GM12878 (cell line): ENCODE data around the gene CA11. TPM values are rescaled to one million over a fixed set of nuclear protein-coding genes. Genes with fewer than 3 reads are reported as not detected.

Source experiments
- ATAC-seq: fragments of 200-7000 bp; cut with Tn5 transposase; 3 replicates; pipeline ENCODE4 v1.9.1; 2020; ENCODE audit warnings: mild to moderate bottlenecking, moderate library complexity
- BruUV-seq: library from RNA; stranded (reverse); fragments of 400-500 nt; replicated peaks from 2 replicates; lab custom pipeline; 2021; lab: Mats Ljungman, UMichigan
- CTCF ChIA-PET: fragments of 300-600 bp; sonication (Branson Sonifier 250); formaldehyde crosslinking; extraction: SDS; loops from one replicate; lab custom pipeline; 2021; ENCODE audit warnings: inconsistent platforms; lab: Yijun Ruan, JAX
- POLR2A ChIA-PET: fragments of 350-600 bp; formaldehyde crosslinking; extraction: SDS; loops from one replicate; lab custom pipeline; 2021; ENCODE audit warnings: inconsistent platforms; lab: Charles Lee
- RAD21 ChIA-PET: fragments of 300-600 bp; sonication (Branson Sonifier 250); formaldehyde crosslinking; loops from one replicate; lab custom pipeline; 2023; ENCODE audit warnings: antibody characterized with exemption; ENCODE audit not compliant: unreplicated experiment; lab: Charles Lee
- SMC1A ChIA-PET: fragments of 300-600 bp; sonication (Branson Sonifier 250); formaldehyde crosslinking; loops from one replicate; lab custom pipeline; 2023; ENCODE audit not compliant: unreplicated experiment, uncharacterized antibody; lab: Charles Lee
- DNase-seq: peaks from one replicate; pipeline ENCODE4 v3.0.0-alpha.2; 2011; ENCODE audit warnings: low read depth, low spot score
- FAIRE-seq: peaks from 3 replicates; lab custom pipeline; 2011; peaks lifted over from hg19 to GRCh38; lab: Jason Lieb, UNC
- H2AFZ ChIP-seq: 2 replicates; pipeline ENCODE4 v1.6.0; 2011; ENCODE audit warnings: low read depth, low read length, control low read depth; ENCODE audit not compliant: control insufficient read depth
- H3K27ac ChIP-seq: 2 replicates; pipeline ENCODE4 v1.5.1; 2011; ENCODE audit warnings: control low read depth; ENCODE audit not compliant: control insufficient read depth, insufficient read depth
- H3K27me3 ChIP-seq, 2 experiments: replicated peaks in 1 of 2; 2 replicates each; pipeline versions ENCODE4 v1.6.0 to v1.6.1; 2011; ENCODE audit warnings: low read length in 1 of 2; ENCODE audit not compliant: control insufficient read depth in 2 of 2, insufficient read depth in 2 of 2
- H3K36me3 ChIP-seq, 2 experiments: 2 replicates each; pipeline ENCODE4 v1.5.1; 2011; ENCODE audit warnings: low read length in 1 of 2; ENCODE audit not compliant: control insufficient read depth in 2 of 2, insufficient read depth in 2 of 2
- H3K4me1 ChIP-seq: 2 replicates; pipeline ENCODE4 v1.6.1; 2011; ENCODE audit warnings: mild to moderate bottlenecking, low read length, moderate library complexity, mixed read lengths; ENCODE audit not compliant: control insufficient read depth, insufficient read depth
- H3K4me2 ChIP-seq: 2 replicates; pipeline ENCODE4 v1.6.0; 2011; ENCODE audit warnings: control low read depth; ENCODE audit not compliant: control insufficient read depth, insufficient read depth
- H3K4me3 ChIP-seq: fragments of 200-600 bp; sonication (generic); 2 replicates; pipeline ENCODE4 v1.5.1; 2016
- H3K79me2 ChIP-seq: 2 replicates; pipeline ENCODE4 v1.6.0; 2011; ENCODE audit warnings: low read length; ENCODE audit not compliant: control insufficient read depth, insufficient read depth
- H3K9ac ChIP-seq: 2 replicates; pipeline ENCODE4 v1.8.0; 2011; ENCODE audit warnings: low read length, control low read depth, mixed read lengths; ENCODE audit not compliant: control insufficient read depth, insufficient read depth
- H3K9me3 ChIP-seq: replicated peaks from 3 replicates; pipeline ENCODE4 v1.5.1; 2011; ENCODE audit warnings: mild to moderate bottlenecking, low read length; ENCODE audit not compliant: control insufficient read depth, insufficient read depth
- H4K20me1 ChIP-seq: 2 replicates; pipeline ENCODE4 v1.6.0; 2011; ENCODE audit not compliant: control insufficient read depth, insufficient read depth
- BCL11A ChIP-seq: IDR thresholded peaks from 2 replicates; pipeline ENCODE4 v1.6.1; 2011; ENCODE audit warnings: low read depth, low read length
- BCL3 ChIP-seq: IDR thresholded peaks from 2 replicates; pipeline ENCODE4 v1.6.1; 2011; ENCODE audit warnings: borderline replicate concordance, low read depth, mild to moderate bottlenecking, moderate library complexity, low read length; ENCODE audit not compliant: insufficient read depth, poor library complexity, severe bottlenecking
- CEBPZ ChIP-seq: fragments of 150-350 bp; IDR thresholded peaks from 2 replicates; pipeline ENCODE4 v1.6.1; 2016; ENCODE audit warnings: low read depth, low read length
- DPF2 ChIP-seq: fragments of 450-650 bp; IDR thresholded peaks from 2 replicates; pipeline ENCODE4 v1.6.1; 2017; ENCODE audit warnings: mild to moderate bottlenecking
- FOXK2 ChIP-seq: fragments of 450-650 bp; IDR thresholded peaks from 2 replicates; pipeline ENCODE4 v1.6.1; 2017; ENCODE audit warnings: mild to moderate bottlenecking, moderate library complexity
- HSF1 ChIP-seq: fragments of 150-350 bp; IDR thresholded peaks from 2 replicates; pipeline ENCODE4 v1.6.1; 2014; ENCODE audit warnings: mild to moderate bottlenecking, low read depth, low read length
- LARP7 ChIP-seq: fragments of 450-650 bp; IDR thresholded peaks from 2 replicates; pipeline ENCODE4 v1.6.1; 2017; ENCODE audit warnings: mild to moderate bottlenecking
- MTA3 ChIP-seq: IDR thresholded peaks from 2 replicates; pipeline ENCODE4 v1.6.1; 2012; ENCODE audit warnings: low read length, inconsistent platforms, borderline replicate concordance
- NR2C1 ChIP-seq: fragments of 450-650 bp; IDR thresholded peaks from 2 replicates; pipeline ENCODE4 v1.6.1; 2017; ENCODE audit warnings: antibody characterized with exemption, mild to moderate bottlenecking, moderate library complexity
- TBL1XR1 ChIP-seq: IDR thresholded peaks from 2 replicates; pipeline ENCODE4 v1.6.1; 2012; ENCODE audit warnings: low read depth, low read length, improper control_type of control experiment
- WRNIP1 ChIP-seq: IDR thresholded peaks from 2 replicates; pipeline ENCODE4 v1.6.1; 2011; ENCODE audit warnings: low read depth, low read length, improper control_type of control experiment, borderline replicate concordance
- WGBS: methylation state at CpG from one replicate; pipeline ENCODE4 v1.1.6; 2016; ENCODE audit warnings: low lambda C conversion rate; ENCODE audit not compliant: insufficient replicate concordance, insufficient coverage; ENCODE audit errors: missing lambda C conversion rate; 5-methylcytosine and 5-hydroxymethylcytosine counted together
- in situ Hi-C: fragments of 300-500 bp; cut with MboI; formaldehyde crosslinking; loops from 9 replicates; pipeline ENCODE4 v1.14.3; 2018; ENCODE audit warnings: mixed read lengths
- intact Hi-C: fragments of 100-400 bp; cut with micrococcal nuclease; formaldehyde crosslinking; loops from one replicate; pipeline ENCODE4 v1.14.2; 2022; ENCODE audit not compliant: unreplicated experiment
- polyA plus RNA-seq, 11 experiments: library from polyadenylated mRNA; depleted of rRNA in 4 of 11; unstranded in 6 of 11; stranded (reverse) in 5 of 11; fragments of >200 nt; fragmentation: Nextera tagmentation in 4 of 11; fragmentation: Illumina TruSeq in 1 of 11; extraction: Ambion mirVana in 4 of 11; extraction: Trizol in 1 of 11; gene quantifications; 1 replicate in 1 of 11; 2 replicates in 10 of 11; pipeline versions ENCODE4 v1.2.1 to v1.2.3, GENCODE V29; 2011 to 2016; ENCODE audit warnings: inconsistent platforms in 2 of 11, missing spikeins in 2 of 11, low read depth in 1 of 11
- total RNA-seq, 4 experiments: library from RNA; depleted of rRNA in 3 of 4; stranded (reverse); fragments of >200 nt in 3 of 4; fragmentation: Illumina TruSeq in 1 of 4; extraction: Trizol in 1 of 4; gene quantifications; 2 replicates each; pipeline versions ENCODE4 v1.2.1 to v1.2.3, GENCODE V29; 2013 to 2021
- TF ChIP-seq, protein P1 (sequence below): fragments of 450-650 bp; IDR thresholded peaks from 2 replicates; pipeline ENCODE4 v1.6.1; 2017; ENCODE audit warnings: mild to moderate bottlenecking, moderate library complexity

Gene CA11
- total and polyA plus RNA-seq, 10 of the 15 experiments (the other 5 are each of a cell fraction or from before 2014, with no cell fraction given), result 1.7 to 7.5 (median 2.4) TPM

DNA sequence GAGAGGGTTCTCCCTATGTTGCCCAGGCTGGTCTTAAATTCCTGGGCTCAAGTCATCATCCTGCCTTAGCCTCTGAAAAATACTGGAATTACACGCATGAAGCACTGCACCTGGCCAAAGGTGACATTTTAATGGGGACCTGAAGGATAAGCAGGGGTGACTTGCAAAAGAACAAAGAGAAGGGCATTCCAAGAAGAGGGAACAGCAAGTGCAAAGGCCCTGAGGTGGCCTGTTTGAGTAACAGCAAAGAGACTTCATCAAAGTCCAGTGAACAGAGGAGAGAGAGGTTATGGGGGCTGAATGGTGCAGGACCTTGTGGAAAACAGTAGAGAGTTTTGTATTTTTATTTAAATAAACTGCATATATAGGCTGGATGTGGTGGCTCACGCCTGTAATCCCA lies 4.1 kb downstream of the CA11 start:
- H3K9ac ChIP-seq, result no peak overlapping the region
- no peak for ATAC-seq
- no peaks in the 10 kb centered on the region for H3K27me3 ChIP-seq
- H3K4me3 ChIP-seq, result no peak overlapping the region
- in situ Hi-C loops, result loop anchor here (25.0 kb wide), 1 partner anchor 1245 kb away; the partner anchor contains the start of genes AKT1S1, IL4I1 and TBC1D17
- intact Hi-C loops, result no loop called here
- RAD21 ChIA-PET, result no interaction called here
- H3K36me3 ChIP-seq, result no peaks in the 10 kb centered on the region
- CTCF ChIA-PET, result interaction anchor here (0.6 kb wide), 1 partner anchor 358 kb away, joined by 3 read pairs; no protein-coding TSS in a partner anchor
- no peaks in the 10 kb centered on the region for H3K9me3 ChIP-seq
- POLR2A ChIA-PET, result interaction anchor here (0.6 kb wide), 1 partner anchor 54 kb away, joined by 5 read pairs; no protein-coding TSS in a partner anchor
- no peaks in the 10 kb centered on the region for H4K20me1 ChIP-seq
- H3K79me2 ChIP-seq, result no peaks in the 10 kb centered on the region
- DNase-seq, result no peak
- H3K27ac ChIP-seq, result no peak overlapping the region
- SMC1A ChIA-PET, result interaction anchor here (0.9 kb wide), 1 partner anchor 140 kb away, joined by 4 read pairs; no protein-coding TSS in a partner anchor
- 52% methylated on average over 2 of the region's 2 CpGs for WGBS
- H3K4me1 ChIP-seq, result peaks cover 19% of the 10 kb centered on the region
- no peak overlapping the region for H2AFZ ChIP-seq
- H3K4me2 ChIP-seq, result no peak overlapping the region
- BruUV-seq, result no TSS peak
- FAIRE-seq, result no peak
- TF ChIP-seq BCL11A, result no peak
- TF ChIP-seq BCL3, result no peak
- TF ChIP-seq CEBPZ, result no peak
- no peak for TF ChIP-seq LARP7
- no peak for TF ChIP-seq HSF1
- TF ChIP-seq FOXK2, result no peak
- no peak for TF ChIP-seq WRNIP1
- TF ChIP-seq, protein P1, sequence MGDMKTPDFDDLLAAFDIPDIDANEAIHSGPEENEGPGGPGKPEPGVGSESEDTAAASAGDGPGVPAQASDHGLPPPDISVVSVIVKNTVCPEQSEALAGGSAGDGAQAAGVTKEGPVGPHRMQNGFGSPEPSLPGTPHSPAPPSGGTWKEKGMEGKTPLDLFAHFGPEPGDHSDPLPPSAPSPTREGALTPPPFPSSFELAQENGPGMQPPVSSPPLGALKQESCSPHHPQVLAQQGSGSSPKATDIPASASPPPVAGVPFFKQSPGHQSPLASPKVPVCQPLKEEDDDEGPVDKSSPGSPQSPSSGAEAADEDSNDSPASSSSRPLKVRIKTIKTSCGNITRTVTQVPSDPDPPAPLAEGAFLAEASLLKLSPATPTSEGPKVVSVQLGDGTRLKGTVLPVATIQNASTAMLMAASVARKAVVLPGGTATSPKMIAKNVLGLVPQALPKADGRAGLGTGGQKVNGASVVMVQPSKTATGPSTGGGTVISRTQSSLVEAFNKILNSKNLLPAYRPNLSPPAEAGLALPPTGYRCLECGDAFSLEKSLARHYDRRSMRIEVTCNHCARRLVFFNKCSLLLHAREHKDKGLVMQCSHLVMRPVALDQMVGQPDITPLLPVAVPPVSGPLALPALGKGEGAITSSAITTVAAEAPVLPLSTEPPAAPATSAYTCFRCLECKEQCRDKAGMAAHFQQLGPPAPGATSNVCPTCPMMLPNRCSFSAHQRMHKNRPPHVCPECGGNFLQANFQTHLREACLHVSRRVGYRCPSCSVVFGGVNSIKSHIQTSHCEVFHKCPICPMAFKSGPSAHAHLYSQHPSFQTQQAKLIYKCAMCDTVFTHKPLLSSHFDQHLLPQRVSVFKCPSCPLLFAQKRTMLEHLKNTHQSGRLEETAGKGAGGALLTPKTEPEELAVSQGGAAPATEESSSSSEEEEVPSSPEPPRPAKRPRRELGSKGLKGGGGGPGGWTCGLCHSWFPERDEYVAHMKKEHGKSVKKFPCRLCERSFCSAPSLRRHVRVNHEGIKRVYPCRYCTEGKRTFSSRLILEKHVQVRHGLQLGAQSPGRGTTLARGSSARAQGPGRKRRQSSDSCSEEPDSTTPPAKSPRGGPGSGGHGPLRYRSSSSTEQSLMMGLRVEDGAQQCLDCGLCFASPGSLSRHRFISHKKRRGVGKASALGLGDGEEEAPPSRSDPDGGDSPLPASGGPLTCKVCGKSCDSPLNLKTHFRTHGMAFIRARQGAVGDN, result no peak
- TF ChIP-seq DPF2, result no peak
- no peak for TF ChIP-seq TBL1XR1
- no peak for TF ChIP-seq MTA3
- no peak for TF ChIP-seq NR2C1
